ENCODE measurements around the gene ATXN2.

- TF ChIP-seq CTCF (IDR thresholded peaks at IDR 0.05 in 4 of 5, conservative IDR thresholded peaks at IDR 0.05 in 1 of 5): no peak
- TF ChIP-seq POLR2A (IDR thresholded peaks at IDR 0.05): no peak
Observed at GRCh38 chr12:111412007-111412829, 186.9 kb downstream of the ATXN2 start.
